PC-9 (cell line): ENCODE results near the gene IFTAP. TPM values are rescaled to one million over a fixed set of nuclear protein-coding genes. Genes with fewer than 3 reads are reported as not detected.

Source experiments
- BruUV-seq: library from RNA; stranded (reverse); fragments of 400-500 nt; replicated peaks from 2 replicates; lab custom pipeline; 2021; lab: Mats Ljungman, UMichigan
- CTCF ChIA-PET: fragments of 300-600 bp; sonication (Branson Sonifier 250); formaldehyde crosslinking; loops from one replicate; lab custom pipeline; 2022; ENCODE audit warnings: antibody characterized with exemption; lab: Charles Lee
- POLR2A ChIA-PET: fragments of 300-600 bp; sonication (Branson Sonifier 250); formaldehyde crosslinking; loops from one replicate; lab custom pipeline; 2022; ENCODE audit warnings: antibody characterized with exemption; ENCODE audit not compliant: unreplicated experiment; lab: Charles Lee
- DNase-seq, 2 experiments: peaks; one replicate each; pipeline versions ENCODE4 v3.0.0 to v3.0.0-alpha.2; 2015 to 2022; ENCODE audit warnings: mixed read lengths in 1 of 2
- H2AFZ ChIP-seq: fragments of 200-600 bp; sonication (generic); 2 replicates; pipeline ENCODE4 v1.8.1; 2017; ENCODE audit warnings: antibody characterized with exemption
- H3F3A ChIP-seq: fragments of 200-600 bp; sonication (generic); 2 replicates; pipeline ENCODE4 v1.8.1; 2017; ENCODE audit warnings: antibody characterized with exemption, mild to moderate bottlenecking, low read depth; ENCODE audit not compliant: insufficient read depth
- H3K27ac ChIP-seq: fragments of 200-600 bp; sonication (generic); 2 replicates; pipeline ENCODE4 v1.6.1; 2016; ENCODE audit warnings: mixed run types
- H3K27me3 ChIP-seq: fragments of 200-600 bp; sonication (generic); 2 replicates; pipeline ENCODE4 v1.6.1; 2016; ENCODE audit warnings: low read depth, mixed run types; ENCODE audit not compliant: insufficient read depth
- H3K36me3 ChIP-seq: fragments of 200-600 bp; sonication (generic); 2 replicates; pipeline ENCODE4 v1.6.1; 2016; ENCODE audit warnings: low read depth, mixed run types
- H3K4me1 ChIP-seq: fragments of 200-600 bp; sonication (generic); replicated peaks from 2 replicates; pipeline ENCODE4 v1.6.1; 2016; ENCODE audit warnings: mixed run types; ENCODE audit not compliant: insufficient read depth
- H3K4me2 ChIP-seq: fragments of 200-600 bp; sonication (generic); 2 replicates; pipeline ENCODE4 v1.6.1; 2017; ENCODE audit warnings: mixed run types
- H3K4me3 ChIP-seq: fragments of 200-600 bp; sonication (generic); 2 replicates; pipeline ENCODE4 v1.6.1; 2016; ENCODE audit warnings: mixed run types
- H3K79me2 ChIP-seq: fragments of 200-600 bp; sonication (generic); 2 replicates; pipeline ENCODE4 v1.6.1; 2017; ENCODE audit warnings: low read depth, mixed run types
- H3K9me2 ChIP-seq: fragments of 200-600 bp; sonication (generic); 2 replicates; pipeline ENCODE4 v1.8.1; 2017; ENCODE audit warnings: mild to moderate bottlenecking; ENCODE audit not compliant: insufficient read depth
- H3K9me3 ChIP-seq: fragments of 200-600 bp; sonication (generic); 2 replicates; pipeline ENCODE4 v1.8.1; 2016; ENCODE audit warnings: low read depth; ENCODE audit not compliant: insufficient read depth
- H4K20me1 ChIP-seq: fragments of 200-600 bp; sonication (generic); 2 replicates; pipeline ENCODE4 v1.8.1; 2017; ENCODE audit not compliant: insufficient read depth
- CTCF ChIP-seq: fragments of 200-600 bp; sonication (generic); conservative IDR thresholded peaks from 2 replicates; pipeline ENCODE4 v1.6.1; 2017; ENCODE audit warnings: mixed run types, antibody characterized with exemption, mild to moderate bottlenecking, moderate library complexity
- EZH2 ChIP-seq: fragments of 200-600 bp; sonication (generic); IDR thresholded peaks from 2 replicates; pipeline ENCODE4 v1.8.0; 2017; ENCODE audit warnings: antibody characterized with exemption, low read depth
- intact Hi-C: fragments of 100-400 bp; cut with micrococcal nuclease; formaldehyde crosslinking; loops from one replicate; pipeline ENCODE4 v1.10.0; 2022; ENCODE audit not compliant: unreplicated experiment
- total RNA-seq: library from RNA; stranded (reverse); gene quantifications from 2 replicates; pipeline ENCODE4 v1.2.3, GENCODE V29; 2021

Gene IFTAP
- total RNA-seq, 1 experiment from 2014 or later, result 18.9 TPM

DNA sequence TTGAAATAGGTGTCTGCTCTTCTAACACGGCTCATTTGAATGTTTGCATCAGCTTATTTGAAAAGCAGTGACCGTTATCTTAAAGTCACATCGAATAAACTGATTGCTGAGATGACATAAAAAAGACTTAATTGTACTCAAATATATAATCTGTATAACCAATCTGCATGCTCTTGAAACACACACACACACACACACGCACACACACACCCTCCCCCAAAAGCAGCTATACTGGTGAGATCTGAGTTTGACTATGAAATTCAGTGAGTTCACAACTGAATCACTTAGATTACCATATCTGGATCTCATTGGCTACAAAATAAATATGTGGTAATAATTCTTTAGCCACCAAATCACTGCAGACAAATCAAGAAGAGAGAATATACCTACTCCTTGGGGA is 3.8 kb upstream of the IFTAP start:
- H3F3A ChIP-seq, result no peaks in the 10 kb centered on the region
- no peak for DNase-seq
- BruUV-seq, result no TSS peak
- H3K27me3 ChIP-seq, result peaks cover 15% of the 10 kb centered on the region
- 0 out of 2 replicates have a peak, but pooled peaks cover 5% of the 10 kb centered on the region for H3K4me1 ChIP-seq
- POLR2A ChIA-PET, result no interaction called here
- no peaks in the 10 kb centered on the region for H3K79me2 ChIP-seq
- intact Hi-C loops, result no loop called here
- H3K4me3 ChIP-seq, result no peak overlapping the region
- CTCF ChIA-PET, result interaction anchor here (0.6 kb wide), 1 partner anchor 1330 kb away, joined by 3 read pairs; no protein-coding TSS in a partner anchor
- TF ChIP-seq CTCF, result no peak
- TF ChIP-seq EZH2, result no peak
- H3K4me2 ChIP-seq, result no peak overlapping the region
- no peaks in the 10 kb centered on the region for H3K36me3 ChIP-seq
- no peaks in the 10 kb centered on the region for H4K20me1 ChIP-seq
- H3K27ac ChIP-seq, result no peak overlapping the region
- H3K9me3 ChIP-seq, result no peaks in the 10 kb centered on the region
- H3K9me2 ChIP-seq, result no peaks in the 10 kb centered on the region
- no peak overlapping the region for H2AFZ ChIP-seq

DNA sequence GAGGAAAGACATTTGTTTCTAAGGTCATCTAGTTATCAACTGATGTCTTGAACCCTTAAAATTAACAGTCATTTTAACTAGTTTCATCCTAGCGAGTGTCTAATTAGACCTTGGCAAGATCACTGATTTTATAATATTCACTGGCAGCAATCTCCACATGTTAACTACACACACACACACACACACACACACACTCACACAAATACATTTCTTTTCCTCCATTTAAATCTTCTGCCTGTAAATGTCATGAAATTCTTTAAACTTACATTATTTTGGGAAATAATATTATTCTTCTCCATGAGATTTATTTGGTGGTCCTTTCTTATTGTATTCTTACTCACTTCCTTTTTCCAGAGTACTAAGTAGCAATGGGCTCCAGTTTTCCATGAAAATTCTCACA is 2.9 kb upstream of the IFTAP start:
- no TSS peak for BruUV-seq
- CTCF ChIA-PET, result no interaction called here
- Histone ChIP-seq H3K79me2 (no peaks in the 10 kb centered on the region), H3K4me2 (no peak overlapping the region), H2AFZ (no peak overlapping the region), H3K9me3 (no peaks in the 10 kb centered on the region), H3K36me3 (no peaks in the 10 kb centered on the region), H3F3A (no peaks in the 10 kb centered on the region), H3K4me3 (no peak overlapping the region), H3K9me2 (no peaks in the 10 kb centered on the region), H3K27me3 (peaks cover 15% of the 10 kb centered on the region), H3K27ac (no peak overlapping the region), H4K20me1 (no peaks in the 10 kb centered on the region), H3K4me1 (0 out of 2 replicates have a peak, but pooled peaks cover 6% of the 10 kb centered on the region)
- TF ChIP-seq CTCF (no peak), EZH2 (no peak)
- DNase-seq, result no peak
- POLR2A ChIA-PET, result no interaction called here
- intact Hi-C loops, result no loop called here

GRCh38 chr11:36596880-36597279 is 2.6 kb downstream of the IFTAP start:
- H4K20me1 ChIP-seq, result no peaks in the 10 kb centered on the region
- no peaks in the 10 kb centered on the region for H3K79me2 ChIP-seq
- no peak overlapping the region for H3K4me3 ChIP-seq
- no peaks in the 10 kb centered on the region for H3K9me3 ChIP-seq
- BruUV-seq, result no TSS peak
- CTCF ChIA-PET, result no interaction called here
- H3K4me2 ChIP-seq, result no peak overlapping the region
- no peak for TF ChIP-seq EZH2
- no peak for TF ChIP-seq CTCF
- H2AFZ ChIP-seq, result no peak overlapping the region
- no peak for DNase-seq
- H3K27me3 ChIP-seq, result no peaks in the 10 kb centered on the region
- no peaks in the 10 kb centered on the region for H3K9me2 ChIP-seq
- H3K4me1 ChIP-seq, result 0 out of 2 replicates have a peak, but pooled peaks cover 6% of the 10 kb centered on the region
- POLR2A ChIA-PET, result no interaction called here
- no peak overlapping the region for H3K27ac ChIP-seq
- intact Hi-C loops, result no loop called here
- no peaks in the 10 kb centered on the region for H3F3A ChIP-seq
- H3K36me3 ChIP-seq, result no peaks in the 10 kb centered on the region
